ENCODE data around the gene HDAC1.
"Not testable (repeated sequence)": the region's sequence is repeated elsewhere in the genome, so short reads cannot be mapped to it uniquely, and the experiment has no call there.

The HDAC1 gene

GRCh38 chr1:32274646-32275340, 17.1 kb upstream of the HDAC1 start:
- DNase-seq, result no peak

- no peak for DNase-seq
Measured at GRCh38 chr1:32275424-32275823, 16.5 kb upstream of the HDAC1 start.

- no peak for DNase-seq
Measured at GRCh38 chr1:32276032-32276782, 15.7 kb upstream of the HDAC1 start.

- DNase-seq, result not testable (repeated sequence)
Measured at GRCh38 chr1:32284777-32285176, 7.1 kb upstream of the HDAC1 start.

GRCh38 chr1:32285658-32286057, 6.2 kb upstream of the HDAC1 start:
- no peak for DNase-seq

- no peak for DNase-seq
Measured at GRCh38 chr1:32286763-32287162, 5.1 kb upstream of the HDAC1 start.

- no peak for DNase-seq
Measured at GRCh38 chr1:32289256-32289655, 2.6 kb upstream of the HDAC1 start.

- DNase-seq, result no peak
Measured at GRCh38 chr1:32291145-32291707, 657 bp upstream of the HDAC1 start.

- not testable (repeated sequence) for DNase-seq
Measured at GRCh38 chr1:32298211-32298610, 6.3 kb downstream of the HDAC1 start.

- no peak for DNase-seq
Measured at GRCh38 chr1:32299327-32299726, 7.4 kb downstream of the HDAC1 start.

- DNase-seq, result no peak
Measured at GRCh38 chr1:32303358-32303757, 11.5 kb downstream of the HDAC1 start.

- DNase-seq, result no peak
Measured at GRCh38 chr1:32303997-32304622, 12.2 kb downstream of the HDAC1 start.

GRCh38 chr1:32305310-32305709, 13.4 kb downstream of the HDAC1 start:
- DNase-seq, result no peak

- DNase-seq, result no peak
Measured at GRCh38 chr1:32307324-32307723, 15.4 kb downstream of the HDAC1 start.

GRCh38 chr1:32309960-32310359, 18.1 kb downstream of the HDAC1 start:
- no peak for DNase-seq

- peak; percentile 17 for DNase-seq
Measured at GRCh38 chr1:32311709-32312393, 20.0 kb downstream of the HDAC1 start.

- no peak for DNase-seq
Measured at GRCh38 chr1:32316903-32317277, 25.0 kb downstream of the HDAC1 start.

GRCh38 chr1:32318127-32318869, 26.4 kb downstream of the HDAC1 start:
- no peak for DNase-seq

- no peak for DNase-seq
Measured at GRCh38 chr1:32321712-32322291, 29.9 kb downstream of the HDAC1 start.

GRCh38 chr1:32327204-32327603, 35.3 kb downstream of the HDAC1 start:
- DNase-seq, result no peak

- no peak for DNase-seq
Measured at GRCh38 chr1:32329931-32330466, 38.1 kb downstream of the HDAC1 start.
